HG03521 (cell line): ENCODE data around the gene RCOR3.
"Not testable (repeated sequence)": the region's sequence is repeated elsewhere in the genome, so short reads cannot be mapped to it uniquely, and the experiment has no call there.

Experiments
- ATAC-seq: cut with Tn5 transposase; IDR thresholded peaks from one replicate; pipeline ENCODE4 v1.9.1; 2021; ENCODE audit warnings: mild to moderate bottlenecking, moderate library complexity; ENCODE audit not compliant: unreplicated experiment

The RCOR3 gene

DNA sequence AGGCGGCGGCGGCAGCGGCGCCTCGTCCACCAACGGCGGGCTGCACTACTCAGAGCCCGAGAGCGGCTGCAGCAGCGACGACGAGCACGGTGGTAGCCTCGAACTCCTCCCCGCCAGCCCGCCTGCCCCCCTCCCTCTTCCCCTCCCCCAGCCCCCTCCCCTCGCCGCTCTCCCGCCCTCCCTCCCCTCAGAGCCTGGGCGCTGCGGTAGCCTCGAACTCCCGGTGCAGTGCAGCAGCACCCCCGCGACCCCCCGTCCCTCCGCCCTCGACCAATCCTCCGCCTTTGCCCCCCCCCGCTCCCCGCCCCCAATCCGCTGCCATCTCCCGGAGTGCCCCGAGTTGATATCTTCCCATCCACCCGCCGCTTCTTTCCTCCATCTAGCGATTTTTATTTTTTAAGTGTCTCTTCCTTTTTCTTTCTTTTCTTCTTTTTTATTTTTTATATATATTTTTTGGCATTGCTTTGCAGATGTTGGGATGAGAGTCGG, 516 bp downstream of the RCOR3 start:
- no peak for ATAC-seq

DNA sequence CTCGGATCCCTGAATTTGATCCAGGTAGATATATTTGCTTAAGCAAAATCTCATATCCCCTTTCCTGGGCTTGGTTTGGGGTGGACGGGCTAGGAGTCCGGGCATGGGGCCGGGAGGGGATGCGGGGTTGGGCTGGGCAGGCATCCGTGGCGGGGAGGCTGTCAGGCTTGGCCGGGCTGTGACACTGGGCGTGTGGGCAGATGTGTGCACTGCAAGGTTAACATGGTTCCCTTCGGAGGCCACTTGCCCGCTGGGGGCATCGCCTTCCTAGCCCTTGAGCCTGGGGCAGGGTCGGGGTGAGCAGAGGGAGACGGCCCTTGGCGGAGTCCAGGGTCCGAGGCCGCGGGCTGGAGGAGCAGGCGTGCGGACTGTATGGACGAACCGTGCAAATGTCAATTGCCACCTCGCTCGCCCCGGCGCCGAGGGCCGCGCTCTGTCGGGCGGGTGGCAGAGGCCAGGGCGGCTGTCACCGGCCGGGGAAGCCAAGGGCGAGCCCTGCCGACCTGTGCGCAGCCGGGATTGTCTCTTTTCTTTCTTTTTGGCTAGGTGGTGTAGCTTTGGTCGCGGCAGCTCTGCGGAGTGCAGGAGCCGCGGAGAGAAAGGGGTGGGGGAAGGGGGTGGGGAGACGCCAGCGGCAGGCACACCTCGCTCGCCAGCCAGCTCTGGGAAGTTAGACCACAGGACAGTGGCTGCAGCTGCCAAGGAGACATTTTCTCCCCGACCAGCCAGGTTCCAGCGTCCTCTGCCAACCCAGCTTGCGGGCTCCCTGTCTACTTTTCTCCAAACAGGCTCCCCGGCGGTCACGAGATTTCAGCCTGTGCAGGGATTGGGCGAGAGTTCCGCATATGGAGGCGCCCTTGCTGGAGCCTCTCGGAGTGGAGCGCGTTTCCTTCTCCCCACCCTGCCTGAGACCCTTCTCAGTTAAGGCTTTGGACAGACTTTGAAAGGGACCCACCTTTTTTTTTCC, 1.3 kb downstream of the RCOR3 start:
- ATAC-seq = peak; percentile 33

DNA sequence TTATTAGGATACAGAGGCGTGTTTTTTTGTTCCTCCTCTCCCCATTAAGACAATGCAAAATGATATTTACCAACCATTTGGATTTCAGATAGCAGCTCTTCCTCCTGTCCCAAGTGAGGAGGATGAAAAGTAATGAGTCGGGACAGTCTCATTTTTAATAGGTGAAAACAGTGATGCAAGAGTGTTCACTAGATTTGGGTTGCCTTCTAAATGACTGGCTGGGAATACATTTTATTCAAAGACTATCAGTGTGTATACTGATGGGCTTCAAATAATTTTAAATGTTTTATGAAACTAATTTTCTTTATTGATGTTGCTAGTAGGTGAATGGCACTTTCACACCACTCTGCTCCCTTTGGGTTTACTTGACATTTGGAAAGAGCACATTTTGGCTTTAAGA, 2.1 kb downstream of the RCOR3 start:
- ATAC-seq = no peak

GRCh38 chr1:211263022-211263421, 3.9 kb downstream of the RCOR3 start:
- not testable (repeated sequence) for ATAC-seq

DNA sequence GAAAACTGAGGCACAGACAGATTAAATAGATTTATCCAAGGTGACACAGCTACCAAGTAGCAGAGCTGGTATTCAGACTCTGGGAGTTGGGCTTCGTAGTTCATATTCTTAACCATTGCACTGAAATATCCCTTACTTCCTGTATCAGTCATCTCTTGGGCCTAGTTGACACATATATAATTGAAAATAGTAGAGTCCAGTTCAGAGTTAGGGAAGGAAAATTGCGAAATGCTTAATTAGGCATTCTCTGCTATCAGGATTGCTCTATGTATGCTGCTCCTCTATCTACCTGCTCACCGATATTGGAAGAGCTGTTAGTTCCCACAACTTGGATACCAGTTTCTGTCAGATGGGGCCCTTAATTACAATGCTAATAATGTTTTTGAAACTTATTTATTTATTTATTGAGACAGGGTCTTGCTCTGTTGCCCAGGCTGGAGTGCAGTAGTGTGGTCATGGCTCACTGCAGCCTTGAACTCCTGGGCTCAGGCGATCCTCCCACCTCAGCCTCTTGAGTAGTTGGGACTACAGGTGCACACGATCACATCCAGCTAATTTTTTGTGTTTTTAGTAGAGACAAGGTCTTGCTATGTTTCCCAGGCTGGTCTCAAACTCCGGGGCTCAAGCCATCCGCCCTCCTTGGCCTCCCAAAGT, 8.2 kb downstream of the RCOR3 start:
- no peak for ATAC-seq

GRCh38 chr1:211279340-211279739, 20.2 kb downstream of the RCOR3 start:
- no peak for ATAC-seq

- ATAC-seq = no peak
Observed at GRCh38 chr1:211280910-211281309, 21.7 kb downstream of the RCOR3 start.

DNA sequence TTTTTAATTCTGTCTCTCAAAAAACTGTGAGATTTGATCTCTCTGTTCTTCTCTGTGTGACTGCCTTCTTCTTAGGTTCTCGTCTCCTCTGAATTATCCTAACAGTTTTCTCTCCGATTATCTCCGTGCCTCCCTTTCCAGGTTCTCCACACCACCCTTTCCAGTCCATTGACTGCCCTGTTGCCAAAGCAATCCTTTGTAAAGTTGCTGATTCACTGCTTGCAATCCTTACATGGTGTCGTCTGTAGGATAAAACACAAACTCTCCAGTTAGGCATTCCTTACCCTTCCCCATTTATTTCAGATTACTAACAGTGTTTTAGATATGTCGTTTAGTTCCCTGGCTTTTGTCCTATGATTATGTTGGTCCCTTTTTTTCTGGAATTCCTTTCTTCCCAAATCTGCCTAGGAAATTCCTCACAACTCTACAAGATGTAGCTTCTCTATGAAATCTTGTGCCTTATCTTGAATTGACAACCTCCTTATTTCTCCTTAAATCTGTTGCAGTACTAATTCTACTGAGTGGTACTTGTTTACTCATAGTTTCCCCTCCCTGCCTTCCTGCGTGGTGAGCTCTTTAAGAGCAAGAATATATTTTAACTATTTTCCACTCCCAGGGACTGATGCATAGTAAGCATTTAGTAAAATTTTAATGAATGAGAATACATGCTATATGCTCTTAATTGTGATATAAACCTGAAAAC, 22.3 kb downstream of the RCOR3 start:
- ATAC-seq = no peak

DNA sequence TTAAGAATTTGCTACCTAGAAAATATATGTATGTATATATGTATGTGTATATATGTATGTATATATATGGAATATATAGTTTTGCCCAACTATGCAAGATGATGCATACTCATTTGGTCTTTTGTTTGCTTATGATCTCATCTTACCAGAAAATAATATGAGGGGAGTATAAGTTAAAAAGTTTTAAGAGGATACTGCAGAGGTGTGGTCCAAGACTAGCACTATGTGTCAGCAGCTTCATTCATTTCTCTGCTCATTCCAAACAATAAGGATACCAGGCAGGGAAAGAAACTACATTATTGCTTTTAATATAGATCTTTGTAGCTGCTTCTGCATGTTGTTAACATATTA, 22.8 kb downstream of the RCOR3 start:
- ATAC-seq = no peak

DNA sequence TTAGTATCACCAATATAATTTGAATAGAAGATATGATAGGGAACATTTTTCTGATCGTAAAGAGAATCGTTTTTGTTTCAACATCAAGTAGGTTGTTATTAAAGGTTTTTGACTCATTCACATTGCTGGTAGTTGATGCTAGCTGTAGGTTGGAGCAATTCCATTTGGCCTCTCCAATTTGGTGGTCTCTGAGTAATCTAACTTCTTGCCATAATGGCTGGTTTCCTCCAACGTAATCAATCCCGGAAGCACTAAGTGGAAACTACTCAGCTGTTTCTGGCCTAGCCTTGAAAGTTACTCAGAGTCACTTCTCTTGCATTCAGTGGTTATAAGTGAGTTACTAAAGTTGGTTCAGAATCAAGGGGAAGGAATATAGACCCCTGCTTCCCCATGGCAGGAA, 26.0 kb downstream of the RCOR3 start:
- ATAC-seq = no peak

GRCh38 chr1:211287218-211287617, 28.1 kb downstream of the RCOR3 start:
- ATAC-seq = no peak

GRCh38 chr1:211292411-211292810, 33.2 kb downstream of the RCOR3 start:
- ATAC-seq = no peak

- no peak for ATAC-seq
Observed at GRCh38 chr1:211296396-211296795, 37.2 kb downstream of the RCOR3 start.

GRCh38 chr1:211305044-211305443, 45.9 kb downstream of the RCOR3 start:
- peak; percentile 91 for ATAC-seq

GRCh38 chr1:211309617-211310016, 50.5 kb downstream of the RCOR3 start:
- no peak for ATAC-seq

DNA sequence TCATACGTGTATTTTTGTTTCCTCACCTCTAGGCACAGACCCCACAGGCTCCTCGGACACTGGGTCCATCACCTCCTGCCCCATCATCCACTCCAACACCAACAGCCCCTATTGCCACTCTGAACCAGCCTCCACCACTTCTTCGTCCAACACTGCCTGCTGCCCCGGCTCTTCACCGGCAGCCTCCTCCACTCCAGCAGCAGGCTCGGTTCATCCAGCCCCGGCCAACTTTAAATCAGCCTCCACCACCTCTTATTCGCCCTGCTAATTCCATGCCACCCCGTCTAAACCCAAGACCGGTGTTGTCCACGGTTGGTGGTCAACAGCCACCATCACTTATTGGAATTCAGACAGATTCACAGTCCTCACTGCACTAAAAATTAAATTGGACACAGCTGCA, 54.2 kb downstream of the RCOR3 start:
- ATAC-seq = no peak

GRCh38 chr1:211318576-211319280, 59.6 kb downstream of the RCOR3 start:
- ATAC-seq = no peak

GRCh38 chr1:211319892-211320291, 60.7 kb downstream of the RCOR3 start:
- no peak for ATAC-seq

DNA sequence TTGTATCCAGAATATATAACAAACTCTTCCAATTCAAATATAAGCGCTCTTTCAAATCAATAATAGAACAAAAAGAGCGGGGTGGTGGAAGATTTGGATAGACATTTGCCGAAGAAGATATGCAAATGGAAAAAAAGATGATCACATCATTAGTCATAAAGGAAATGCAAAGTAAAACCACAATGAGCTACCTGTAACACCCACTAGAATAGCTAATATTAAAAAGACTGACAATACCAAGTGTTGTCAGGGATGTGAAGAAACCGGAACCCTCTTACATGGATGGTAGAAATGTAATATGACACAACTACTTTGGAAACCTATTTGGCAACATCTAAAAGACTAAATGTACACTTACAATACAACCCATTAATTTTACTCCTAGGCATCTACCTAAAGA, 61.8 kb downstream of the RCOR3 start:
- ATAC-seq = no peak

GRCh38 chr1:211321646-211322045, 62.5 kb downstream of the RCOR3 start:
- ATAC-seq = not testable (repeated sequence)
